GM12872 (cell line): ENCODE results near the gene MED13L.

Experiments used
- CTCF ChIP-seq: IDR thresholded peaks from 3 replicates; pipeline ENCODE4 v1.5.1; 2011; ENCODE audit warnings: low read depth, mild to moderate bottlenecking, low read length, moderate library complexity; ENCODE audit not compliant: insufficient read depth

Gene MED13L

GRCh38 chr12:116000252-116000651 lies 277.2 kb downstream of the MED13L start:
- TF ChIP-seq CTCF, result no peak

GRCh38 chr12:115999582-115999981 lies 277.9 kb downstream of the MED13L start:
- TF ChIP-seq CTCF, result no peak

- TF ChIP-seq CTCF, result no peak
These were observed 278.6 kb downstream of the MED13L start for GRCh38 chr12:115998794-115999478.

- peak; percentile 64 for TF ChIP-seq CTCF
These were observed 279.3 kb downstream of the MED13L start for GRCh38 chr12:115998119-115998633.

- TF ChIP-seq CTCF, result no peak
These were observed 283.8 kb downstream of the MED13L start for GRCh38 chr12:115993737-115994136.

GRCh38 chr12:115990241-115990640 lies 287.3 kb downstream of the MED13L start:
- no peak for TF ChIP-seq CTCF

GRCh38 chr12:115988625-115989563 lies 288.6 kb downstream of the MED13L start:
- no peak for TF ChIP-seq CTCF
